GM21619 (cell line): ENCODE results near the gene OR52H1.

Experiments
- ATAC-seq: cut with Tn5 transposase; IDR thresholded peaks from one replicate; pipeline ENCODE4 v1.9.1; 2021; ENCODE audit not compliant: unreplicated experiment

Gene OR52H1

DNA sequence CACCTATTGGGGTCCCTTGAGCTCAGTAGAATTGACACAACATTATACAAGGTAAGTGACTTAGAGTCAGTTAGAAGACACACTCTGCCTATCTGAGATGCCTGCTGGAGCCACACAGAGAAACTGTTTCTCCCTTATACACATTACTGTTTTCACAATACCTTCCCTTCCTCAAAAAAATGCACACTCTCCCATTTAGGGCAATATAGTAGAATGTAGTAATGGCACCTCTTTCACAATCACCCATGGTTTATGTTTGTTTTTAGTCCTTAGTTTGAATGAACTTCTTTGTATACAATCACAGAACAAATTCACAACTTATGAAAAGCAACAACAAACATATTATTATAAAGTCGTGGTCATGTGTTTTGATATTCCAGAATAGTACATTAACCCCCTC lies 14.3 kb downstream of the OR52H1 start:
- no peak for ATAC-seq

DNA sequence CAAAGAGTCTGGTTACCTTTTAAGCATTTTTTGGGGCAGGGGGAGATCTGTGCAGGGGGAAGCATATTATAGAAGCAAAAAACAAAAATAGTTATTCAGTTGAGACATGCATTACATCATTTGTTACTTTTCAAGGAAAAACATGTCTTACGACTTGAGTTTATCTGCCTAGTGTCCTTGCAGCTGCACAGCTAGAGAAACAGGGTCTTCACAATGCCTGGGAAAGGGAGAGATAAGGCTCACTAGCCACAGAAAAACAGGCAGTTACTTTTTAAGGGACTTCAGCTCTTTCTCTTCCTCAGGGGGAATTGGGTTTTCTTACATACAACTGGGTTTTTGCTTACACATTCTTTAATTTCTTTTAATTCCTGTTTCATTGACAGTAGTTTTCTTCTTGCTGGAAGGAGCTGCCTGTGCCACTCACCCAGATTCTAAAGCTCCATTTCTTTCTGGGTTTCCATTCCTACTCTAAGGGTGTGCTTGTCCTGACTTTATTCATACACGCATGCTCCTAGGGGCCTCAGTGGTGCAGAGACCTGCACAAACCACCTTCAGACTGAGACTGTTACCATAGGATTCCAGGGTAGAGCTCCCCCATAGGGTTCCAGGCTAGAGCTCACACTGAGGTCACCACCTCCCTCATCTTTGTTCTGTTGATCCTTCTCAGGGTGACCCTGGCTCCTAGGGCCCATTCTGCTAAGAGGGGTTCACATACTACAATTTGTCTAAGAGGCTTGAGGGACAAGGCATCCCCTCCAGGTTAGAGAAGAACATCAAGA lies 17.1 kb downstream of the OR52H1 start:
- ATAC-seq = no peak

DNA sequence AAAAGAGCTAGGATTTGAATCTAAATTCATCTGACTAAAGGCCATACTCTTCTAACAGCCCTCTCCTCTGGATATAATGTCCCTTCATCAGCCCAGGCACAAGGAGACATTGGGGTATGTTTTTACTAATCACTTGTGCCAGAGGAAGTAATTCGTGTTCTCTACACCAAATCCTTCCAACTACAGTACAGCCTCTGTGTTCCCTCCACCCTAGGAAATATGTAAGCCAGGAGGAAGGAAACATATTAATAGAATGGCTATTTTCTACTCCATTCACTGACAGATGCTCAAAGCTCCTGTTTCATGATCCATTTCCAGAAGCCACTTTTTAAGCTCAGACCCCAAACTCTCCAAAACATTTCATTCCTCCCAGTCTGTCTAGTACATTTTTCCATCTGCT lies 19.8 kb downstream of the OR52H1 start:
- ATAC-seq = no peak

DNA sequence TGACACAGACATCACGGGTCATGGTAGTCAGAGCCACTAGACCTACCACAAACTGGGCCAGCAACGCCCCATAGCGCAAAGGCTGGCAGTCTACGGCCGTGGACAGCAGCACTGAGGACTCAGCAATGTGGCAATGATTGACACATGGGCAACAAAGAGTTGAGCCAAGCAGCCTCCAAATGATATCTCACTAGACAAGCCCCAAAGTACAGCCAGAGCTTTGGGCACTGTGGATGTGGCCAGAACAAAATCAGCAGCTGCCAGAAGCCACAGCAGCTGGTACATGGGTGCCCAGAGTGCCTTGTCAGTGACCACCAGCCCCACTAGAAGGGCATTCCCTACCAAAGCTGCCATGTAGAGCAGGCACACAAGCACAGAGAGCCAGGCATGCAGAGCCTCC lies 20.6 kb downstream of the OR52H1 start:
- no peak for ATAC-seq

DNA sequence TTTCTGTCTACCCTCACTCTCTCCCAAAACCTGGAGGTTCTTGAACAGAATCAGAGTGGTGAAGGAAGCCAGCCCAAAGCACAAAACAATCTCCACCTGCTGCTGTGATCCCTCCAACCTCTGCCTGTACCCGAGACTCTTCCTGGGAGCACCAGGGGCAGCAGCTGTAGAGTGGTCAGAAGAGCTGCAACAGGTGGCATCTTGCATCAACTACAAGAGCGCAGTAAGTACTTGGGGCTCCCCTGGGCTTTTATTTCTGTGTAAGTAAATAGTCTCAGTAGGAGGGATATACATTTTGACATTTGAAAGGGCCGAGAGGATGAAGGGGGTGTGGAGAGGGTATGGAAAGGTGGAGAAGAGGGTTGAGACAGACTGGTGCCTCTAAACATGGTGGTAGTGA lies 23.6 kb downstream of the OR52H1 start:
- ATAC-seq = no peak

DNA sequence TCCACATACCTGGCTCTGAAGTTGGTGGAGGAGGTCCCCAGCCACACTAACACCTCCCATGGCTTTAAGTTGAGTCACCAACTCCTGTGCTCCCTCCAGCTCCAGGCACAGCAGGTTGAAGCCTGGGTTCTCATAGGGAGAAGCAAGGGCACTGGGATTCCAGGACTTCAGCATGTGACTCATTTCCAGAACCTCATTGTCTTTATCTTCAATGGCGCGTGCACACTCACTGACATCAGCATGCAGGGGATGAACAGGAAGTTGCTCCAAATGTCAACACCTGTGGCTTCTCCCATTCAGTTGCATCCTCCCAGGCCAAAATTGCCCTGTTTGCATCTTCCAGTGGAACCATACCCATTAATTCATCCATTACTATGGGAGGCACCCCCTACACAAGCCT lies 26.0 kb downstream of the OR52H1 start:
- no peak for ATAC-seq

DNA sequence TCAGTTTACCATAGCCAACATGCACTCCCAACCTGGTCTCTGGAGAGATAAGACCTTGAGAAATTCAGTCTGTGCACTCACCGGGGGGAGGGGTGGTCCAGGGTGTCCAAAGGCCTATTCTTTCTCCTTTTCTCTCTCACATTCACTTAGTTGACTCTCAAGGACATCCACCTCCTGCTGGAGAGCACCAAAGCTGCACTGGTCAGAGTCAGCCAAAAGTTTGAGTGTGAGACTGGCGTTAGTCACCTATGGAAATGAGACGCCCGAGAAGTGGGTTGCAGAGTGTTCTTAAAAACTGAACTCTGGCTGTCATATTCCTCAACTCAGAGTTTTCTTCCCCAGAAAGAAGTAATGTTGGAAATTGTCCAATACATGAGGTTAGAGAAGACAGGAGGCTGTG lies 26.8 kb downstream of the OR52H1 start:
- no peak for ATAC-seq

DNA sequence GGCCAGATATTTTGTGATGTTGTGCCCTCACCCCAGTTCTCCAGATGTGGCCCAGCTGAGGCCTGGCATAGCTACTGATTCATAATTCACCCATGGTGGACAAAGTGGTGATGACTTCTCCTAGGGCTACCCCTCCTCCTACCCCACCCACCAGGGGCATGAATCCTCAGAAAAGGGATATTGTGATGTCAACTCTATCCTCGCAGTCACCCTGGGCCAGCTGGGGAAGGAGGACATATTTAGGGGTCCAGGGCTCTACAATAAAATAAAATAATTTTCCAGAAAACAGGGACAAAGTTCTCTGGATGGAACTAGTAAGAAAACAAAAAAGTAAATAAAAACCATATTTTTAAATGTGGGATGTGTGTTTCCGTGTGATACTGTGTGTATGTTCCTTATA lies 31.7 kb downstream of the OR52H1 start, which contains the start of gene UBQLNL:
TSS of gene UBQLNL (minus strand) at position 101 of the 400 bp plus-strand sequence. CDS start 258 bp downstream, outside the sequence.
- no peak for ATAC-seq

DNA sequence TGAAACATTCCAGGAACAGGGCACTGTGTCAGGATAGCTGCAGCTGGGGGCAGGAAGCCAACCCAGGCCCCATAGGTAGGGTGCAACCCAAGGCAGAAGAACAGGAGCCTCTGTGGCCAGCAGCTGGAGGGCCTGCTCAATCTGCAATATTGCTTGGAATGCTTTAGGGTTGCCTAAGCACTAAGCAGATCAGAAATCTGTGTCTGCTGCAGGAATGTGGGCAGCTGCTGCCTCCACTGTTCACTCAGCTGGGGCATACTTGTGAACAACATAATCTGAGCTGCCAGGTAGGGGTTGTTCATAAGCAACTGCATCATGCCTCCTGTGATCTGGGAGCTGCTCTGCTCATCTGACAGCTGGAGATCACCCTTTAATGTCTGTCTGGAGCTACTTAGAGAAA lies 33.5 kb downstream of the OR52H1 start:
- ATAC-seq = no peak

DNA sequence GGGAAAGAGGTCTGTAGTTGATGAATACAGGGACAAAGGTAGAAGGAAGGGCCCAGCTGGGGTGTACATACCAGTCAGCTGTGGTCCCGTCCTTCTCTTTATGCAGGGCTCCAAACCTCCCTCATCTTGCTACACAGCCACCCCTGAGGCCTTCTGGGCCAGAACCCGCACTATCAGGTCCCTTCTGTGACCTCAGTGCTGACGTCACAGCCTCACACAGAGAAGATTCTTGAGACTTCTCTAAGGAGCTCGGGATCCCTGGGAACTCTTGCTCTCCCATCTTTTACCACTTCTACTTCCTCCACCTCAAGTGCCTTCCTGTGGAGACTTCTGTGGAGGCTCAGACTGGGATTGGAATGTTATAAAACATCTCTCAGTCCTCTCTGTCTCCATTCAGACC lies 38.5 kb downstream of the OR52H1 start, which contains the start of gene UBQLN3:
TSS of gene UBQLN3 (minus strand) at position 155 of the 400 bp plus-strand sequence. CDS start 399 bp downstream, outside the sequence.
- no peak for ATAC-seq

DNA sequence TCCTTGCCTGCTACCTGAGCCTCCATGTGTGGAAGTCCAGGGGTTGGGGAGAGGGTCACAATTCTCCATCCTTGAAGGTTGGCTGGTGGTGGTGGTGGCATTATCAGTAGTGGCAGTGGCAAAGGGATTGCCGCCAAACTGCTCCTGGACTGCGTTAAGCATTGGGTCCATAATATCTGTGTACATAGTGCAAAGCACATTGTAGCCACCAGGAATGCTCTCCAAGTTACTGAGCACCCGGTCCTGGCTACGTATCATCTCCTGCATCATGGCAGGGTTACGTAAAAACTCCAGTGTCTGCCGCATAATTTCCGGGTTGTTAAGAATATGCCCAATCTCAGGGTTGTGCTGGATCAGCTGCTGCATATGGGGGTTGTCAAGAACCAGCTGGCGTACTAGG lies 39.7 kb downstream of the OR52H1 start:
- no peak for ATAC-seq

DNA sequence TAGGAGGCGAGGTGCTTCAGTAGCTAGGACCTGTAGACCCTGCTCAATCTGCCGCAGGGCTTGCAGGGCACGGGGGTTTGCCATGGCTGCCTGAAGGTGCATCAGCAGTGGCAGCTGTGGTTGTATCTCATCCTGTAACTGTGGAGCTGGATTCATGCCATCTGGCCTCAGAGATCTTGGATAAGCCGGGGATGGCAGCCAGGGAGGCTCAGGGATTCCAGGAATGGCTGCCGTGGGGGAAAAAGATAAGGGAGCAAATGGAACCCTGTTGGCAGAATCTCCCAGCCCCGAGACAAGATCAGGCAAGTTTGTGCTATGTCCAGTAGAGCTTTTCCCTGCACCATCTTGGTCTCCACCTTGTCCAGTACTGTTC lies 40.4 kb downstream of the OR52H1 start:
- ATAC-seq = no peak

DNA sequence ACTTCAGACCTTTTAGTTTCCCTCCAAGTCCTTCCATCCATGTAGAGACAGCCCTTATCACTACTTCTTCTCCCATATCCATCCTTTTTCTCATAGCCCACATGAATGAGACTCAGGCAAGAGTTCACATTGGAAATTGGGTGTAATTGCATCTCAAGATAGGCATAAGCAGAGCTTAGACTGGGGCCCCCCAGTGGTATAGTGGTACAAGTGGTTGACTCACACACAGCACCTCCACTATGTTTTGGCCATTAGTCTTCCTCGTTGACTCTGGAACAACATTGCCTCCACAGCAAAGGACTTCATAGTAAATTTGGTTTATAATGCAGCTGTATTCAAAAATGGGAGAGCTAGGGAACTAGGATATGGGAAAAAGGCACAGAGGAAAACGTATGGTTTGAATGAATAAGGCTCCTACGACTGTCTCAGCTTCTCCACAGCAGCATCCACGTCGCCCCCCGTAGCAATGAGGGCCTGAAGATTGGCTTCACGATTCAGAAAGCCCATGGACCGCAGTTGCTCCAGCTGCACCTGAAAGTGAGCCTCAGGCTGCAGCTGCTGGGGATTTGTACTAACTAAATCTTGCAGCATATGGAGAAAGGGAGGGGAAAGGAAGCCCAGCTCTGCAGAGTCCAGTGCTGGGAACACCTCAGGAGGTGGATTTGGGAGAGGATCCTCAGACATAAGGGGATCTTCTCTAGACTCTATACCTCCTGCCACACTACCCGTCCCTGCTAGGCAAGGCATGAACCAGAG lies 41.0 kb downstream of the OR52H1 start:
- no peak for ATAC-seq

DNA sequence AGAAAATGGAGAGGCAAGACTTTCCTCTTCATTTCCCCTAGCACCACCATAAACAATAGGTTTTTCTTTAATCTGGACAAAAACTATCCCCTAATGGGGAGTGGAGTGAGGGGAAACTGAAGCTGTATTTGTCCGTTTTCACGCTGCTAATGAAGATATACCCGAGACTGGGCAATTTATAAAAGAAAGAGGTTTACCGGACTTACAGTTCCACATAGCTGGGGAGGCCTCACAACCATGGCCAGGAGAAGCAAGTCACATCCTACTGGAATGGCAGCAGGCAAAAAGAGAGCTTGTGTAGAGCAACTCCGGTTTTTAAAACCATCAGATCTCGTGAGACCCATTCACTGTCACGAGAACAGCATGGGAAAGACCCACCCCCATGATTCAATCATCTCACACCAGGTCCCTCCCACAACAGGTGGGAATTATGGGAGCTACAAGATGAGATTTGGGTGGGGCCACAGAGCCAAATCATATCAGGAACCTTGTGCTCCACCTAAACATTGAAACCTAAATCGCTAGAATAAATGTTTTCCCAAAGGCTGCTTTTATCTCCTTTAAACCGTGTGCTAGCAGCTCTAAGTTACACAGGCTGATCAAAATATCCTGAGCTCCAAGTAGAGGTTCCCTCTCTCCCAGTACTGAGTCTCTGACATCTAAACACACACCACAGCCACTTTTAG lies 42.8 kb downstream of the OR52H1 start:
- ATAC-seq = no peak

DNA sequence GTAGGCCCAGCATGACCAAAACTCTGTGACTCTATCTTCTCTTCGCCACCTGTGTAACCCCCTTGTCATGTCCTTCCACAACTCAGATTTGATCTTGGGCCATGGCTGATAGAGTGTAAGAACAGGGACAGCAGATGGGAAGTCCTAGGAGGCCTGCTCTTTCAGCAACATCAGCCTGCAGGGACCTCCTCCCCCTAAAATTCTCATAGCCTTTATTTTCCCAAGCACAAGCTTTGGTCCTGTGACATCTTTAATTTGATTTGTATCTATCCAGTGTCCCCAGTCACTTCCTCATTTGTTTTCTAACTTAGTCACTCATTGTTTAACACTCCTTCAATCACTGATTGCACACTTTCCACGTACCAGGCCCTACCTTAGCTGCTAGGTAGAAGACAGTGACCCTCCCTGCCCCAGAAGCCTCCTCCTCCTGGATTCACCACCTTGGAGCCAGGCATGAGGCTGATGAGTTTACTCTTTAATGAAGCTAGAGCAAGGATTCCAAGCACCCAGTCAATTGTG lies 43.9 kb downstream of the OR52H1 start:
- ATAC-seq = no peak

DNA sequence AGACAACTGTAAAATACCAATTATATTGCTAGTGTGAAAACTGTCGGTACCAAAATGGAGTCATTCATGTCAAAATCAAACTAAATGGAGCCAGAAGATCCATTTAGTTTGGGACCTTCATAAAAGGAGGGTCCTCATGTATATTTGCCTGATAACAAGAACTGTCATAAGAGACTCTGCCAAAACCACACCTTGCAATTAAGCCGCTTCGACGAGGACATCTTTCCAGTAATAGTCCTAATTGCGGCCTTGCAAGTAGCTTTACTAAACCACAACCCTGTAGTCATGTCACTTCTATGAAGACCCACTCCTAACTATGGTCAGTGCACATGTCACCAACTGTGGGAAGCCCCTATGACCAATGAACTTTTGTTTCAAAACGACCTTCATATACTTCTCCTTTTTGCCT lies 47.9 kb downstream of the OR52H1 start:
- ATAC-seq = no peak

DNA sequence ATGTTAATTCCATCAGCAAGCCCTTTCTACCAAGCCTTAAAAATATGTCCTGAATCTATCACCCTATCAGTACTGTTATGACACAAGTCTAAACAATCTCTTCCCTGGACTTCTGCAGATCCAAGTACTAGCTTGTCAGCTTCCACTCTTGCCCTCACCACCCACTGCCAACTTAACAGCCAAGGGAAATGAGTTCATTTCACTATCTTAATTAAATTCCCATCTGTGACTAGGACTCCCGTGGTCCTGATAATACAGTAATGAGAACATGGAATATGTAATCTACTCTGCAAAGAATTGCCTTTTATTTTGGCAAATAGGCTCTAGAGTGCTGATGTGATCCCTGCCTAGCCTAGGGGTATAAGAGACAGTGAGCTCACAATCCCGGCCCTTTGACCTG lies 48.7 kb downstream of the OR52H1 start:
- ATAC-seq = no peak
